Activated B cell treated with CpG ODN at 0.5 μM for 24 hours (primary cell): ENCODE results near the gene PACRG. TPM values are rescaled to one million over a fixed set of nuclear protein-coding genes. Genes with fewer than 3 reads are reported as not detected.

Experiments
- ATAC-seq: fragments of 200-7000 bp; cut with Tn5 transposase; one replicate; pipeline ENCODE4 v1.10.0; 2021; ENCODE audit warnings: low read depth, mild to moderate bottlenecking, moderate library complexity
- CTCF ChIA-PET: fragments of 350-600 bp; sonication (Branson Sonifier 250); formaldehyde crosslinking; loops from one replicate; lab custom pipeline; 2021; ENCODE audit warnings: antibody characterized with exemption; lab: Charles Lee
- POLR2A ChIA-PET: fragments of 350-600 bp; sonication (Branson Sonifier 250); formaldehyde crosslinking; loops from one replicate; lab custom pipeline; 2021; ENCODE audit warnings: antibody characterized with exemption; lab: Charles Lee
- DNase-seq: peaks from one replicate; pipeline ENCODE4 v3.0.0; 2022
- H3K27ac Mint-ChIP-seq: one replicate; pipeline ENCODE4 v1.8.0; 2020; ENCODE audit warnings: mixed read lengths
- H3K27me3 Mint-ChIP-seq: one replicate; pipeline ENCODE4 v1.8.0; 2021; ENCODE audit warnings: mixed read lengths
- H3K36me3 Mint-ChIP-seq: one replicate; pipeline ENCODE4 v1.8.0; 2021; ENCODE audit warnings: low read depth, mixed read lengths
- H3K4me1 Mint-ChIP-seq: one replicate; pipeline ENCODE4 v1.8.0; 2021; ENCODE audit warnings: mixed read lengths
- H3K4me3 Mint-ChIP-seq: one replicate; pipeline ENCODE4 v1.8.0; 2020; ENCODE audit warnings: mild to moderate bottlenecking, mixed read lengths
- H3K9me3 Mint-ChIP-seq: one replicate; pipeline ENCODE4 v1.8.0; 2020; ENCODE audit warnings: mixed read lengths
- intact Hi-C: fragments of 100-400 bp; cut with micrococcal nuclease; formaldehyde crosslinking; loops from one replicate; pipeline ENCODE4 v1.15.1; 2024
- total RNA-seq: library from RNA; stranded (reverse); gene quantifications from 2 replicates; pipeline ENCODE4 v1.2.3, GENCODE V29; 2022
- TF ChIP-seq, protein P1 (sequence below): fragments of 200-600 bp; IDR thresholded peaks from one replicate; pipeline ENCODE4 v1.8.0; 2022; ENCODE audit warnings: antibody characterized with exemption, mild to moderate bottlenecking

Gene PACRG
- total RNA-seq, 1 donor from 2014 or later: not detected

DNA sequence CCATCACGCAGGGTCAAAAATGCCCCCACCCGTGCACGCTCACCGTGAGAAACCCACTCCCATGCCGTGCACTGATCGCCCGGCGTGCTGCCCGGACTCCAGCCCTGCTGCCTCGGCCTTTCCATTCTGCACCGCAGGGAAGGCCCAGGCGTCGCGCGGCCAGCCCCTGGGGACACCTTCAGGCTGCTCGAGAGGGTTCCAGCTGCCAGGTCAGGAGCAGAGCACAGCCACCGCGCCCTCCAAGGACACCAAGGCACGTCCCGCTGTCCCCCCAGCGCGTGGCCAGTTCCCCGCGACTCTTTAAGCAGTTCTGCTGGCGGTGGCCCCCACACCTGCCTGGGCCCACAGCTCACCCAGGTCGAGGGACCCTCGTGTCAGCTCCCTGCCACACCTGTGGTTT, 372.5 kb downstream of the PACRG start:
- Mint-ChIP-seq H3K4me1 (no peaks in the 10 kb centered on the region), H3K27me3 (no peaks in the 10 kb centered on the region), H3K4me3 (no peak overlapping the region), H3K36me3 (no peaks in the 10 kb centered on the region), H3K27ac (no peak overlapping the region), H3K9me3 (peaks cover 2% of the 10 kb centered on the region)
- CTCF ChIA-PET: no interaction called here
- DNase-seq (no peak), ATAC-seq (no peak)
- intact Hi-C loops: no loop called here
- POLR2A ChIA-PET: no interaction called here
- TF ChIP-seq, protein P1, sequence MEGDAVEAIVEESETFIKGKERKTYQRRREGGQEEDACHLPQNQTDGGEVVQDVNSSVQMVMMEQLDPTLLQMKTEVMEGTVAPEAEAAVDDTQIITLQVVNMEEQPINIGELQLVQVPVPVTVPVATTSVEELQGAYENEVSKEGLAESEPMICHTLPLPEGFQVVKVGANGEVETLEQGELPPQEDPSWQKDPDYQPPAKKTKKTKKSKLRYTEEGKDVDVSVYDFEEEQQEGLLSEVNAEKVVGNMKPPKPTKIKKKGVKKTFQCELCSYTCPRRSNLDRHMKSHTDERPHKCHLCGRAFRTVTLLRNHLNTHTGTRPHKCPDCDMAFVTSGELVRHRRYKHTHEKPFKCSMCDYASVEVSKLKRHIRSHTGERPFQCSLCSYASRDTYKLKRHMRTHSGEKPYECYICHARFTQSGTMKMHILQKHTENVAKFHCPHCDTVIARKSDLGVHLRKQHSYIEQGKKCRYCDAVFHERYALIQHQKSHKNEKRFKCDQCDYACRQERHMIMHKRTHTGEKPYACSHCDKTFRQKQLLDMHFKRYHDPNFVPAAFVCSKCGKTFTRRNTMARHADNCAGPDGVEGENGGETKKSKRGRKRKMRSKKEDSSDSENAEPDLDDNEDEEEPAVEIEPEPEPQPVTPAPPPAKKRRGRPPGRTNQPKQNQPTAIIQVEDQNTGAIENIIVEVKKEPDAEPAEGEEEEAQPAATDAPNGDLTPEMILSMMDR: no peak

DNA sequence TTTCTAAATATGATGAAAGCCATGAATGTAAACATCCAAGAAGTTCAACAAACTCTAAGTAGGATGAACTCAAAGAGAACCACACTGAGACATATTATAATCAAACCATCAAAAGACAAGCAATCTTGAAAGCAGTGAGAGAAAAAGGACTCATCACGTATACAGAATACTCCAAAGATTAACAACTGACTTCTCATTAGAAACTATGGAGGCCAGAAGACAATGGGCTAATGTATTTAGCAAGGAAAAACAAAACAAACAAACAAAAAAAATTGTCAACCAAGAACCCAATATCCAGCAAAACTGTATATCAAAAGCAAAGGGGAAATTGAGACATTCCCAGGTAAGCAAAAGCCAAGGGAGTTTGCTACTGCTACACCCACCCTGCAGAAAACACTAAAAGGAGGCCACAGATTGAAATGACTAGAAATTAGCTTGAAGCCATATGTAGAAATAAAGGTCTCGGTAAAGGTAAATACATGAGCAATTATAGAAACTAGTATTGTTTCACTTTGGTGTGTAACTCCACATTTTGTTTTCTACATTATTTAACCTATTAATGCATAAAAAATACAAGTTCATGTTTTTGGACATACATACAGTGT, 385.7 kb downstream of the PACRG start:
- intact Hi-C loops: no loop called here
- no peak overlapping the region for H3K4me3 Mint-ChIP-seq

DNA sequence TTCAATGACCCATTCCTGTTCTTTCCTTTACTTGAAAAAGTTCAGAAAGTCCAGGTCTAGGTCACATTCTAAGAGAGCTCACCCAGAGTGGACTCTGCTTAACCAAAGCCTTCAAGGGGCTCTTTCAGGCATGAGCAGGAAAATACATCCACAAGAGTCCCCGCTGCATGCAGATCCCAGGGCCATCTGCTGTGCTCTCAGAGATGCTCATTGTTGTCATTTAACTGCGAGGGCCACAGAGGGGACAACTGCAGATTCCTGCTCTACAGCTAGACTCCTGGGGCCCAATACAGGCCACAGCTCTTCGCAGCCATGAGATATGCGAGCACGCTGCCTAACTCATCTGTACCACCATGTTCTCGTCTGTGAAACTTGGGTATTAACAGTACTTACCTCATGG, 391.2 kb downstream of the PACRG start:
- no peaks in the 10 kb centered on the region for H3K27me3 Mint-ChIP-seq
- intact Hi-C loops: no loop called here
- H3K4me3 Mint-ChIP-seq: no peak overlapping the region
- ChIA-PET CTCF (no interaction called here), POLR2A (no interaction called here)
- H3K9me3 Mint-ChIP-seq: peaks cover 3% of the 10 kb centered on the region
- no peak for ATAC-seq
- H3K36me3 Mint-ChIP-seq: no peaks in the 10 kb centered on the region
- no peak for DNase-seq
- no peak overlapping the region for H3K27ac Mint-ChIP-seq
- H3K4me1 Mint-ChIP-seq: no peaks in the 10 kb centered on the region
- TF ChIP-seq, protein P1: no peak

More for the DNA sequence above, 385.7 kb downstream of the PACRG start:
- POLR2A ChIA-PET: no interaction called here
- H3K36me3 Mint-ChIP-seq: no peaks in the 10 kb centered on the region
- no peak for ATAC-seq
- H3K27me3 Mint-ChIP-seq: no peaks in the 10 kb centered on the region
- no peaks in the 10 kb centered on the region for H3K4me1 Mint-ChIP-seq
- CTCF ChIA-PET: no interaction called here
- peaks cover 15% of the 10 kb centered on the region for H3K9me3 Mint-ChIP-seq
- no peak for DNase-seq
- no peak overlapping the region for H3K27ac Mint-ChIP-seq
- TF ChIP-seq, protein P1: no peak

DNA sequence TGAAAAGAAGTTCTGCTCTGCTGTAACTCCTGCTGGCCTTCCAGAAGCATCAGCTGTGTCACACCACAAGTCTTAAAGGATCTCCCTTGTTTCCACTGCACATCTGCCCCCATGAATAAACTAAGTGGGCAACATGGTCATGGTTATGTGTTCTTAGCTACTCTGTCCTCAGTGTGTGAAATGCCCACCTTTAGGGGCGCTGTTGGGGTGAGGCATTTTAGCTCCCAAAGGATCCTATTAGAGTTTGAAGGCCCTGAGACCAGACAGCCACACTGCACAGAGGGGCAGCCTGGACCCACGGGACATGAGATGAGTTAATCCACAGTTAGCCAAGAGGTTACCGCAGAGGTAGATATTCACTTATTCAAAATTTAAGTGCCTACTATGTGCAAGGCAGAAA, 392.4 kb downstream of the PACRG start:
- ATAC-seq (no peak), DNase-seq (no peak)
- intact Hi-C loops: no loop called here
- H3K4me3 Mint-ChIP-seq: no peak overlapping the region
- ChIA-PET CTCF (interaction anchor here (0.6 kb wide), 1 partner anchor 820 kb away, joined by 3 read pairs; no protein-coding TSS in a partner anchor), POLR2A (no interaction called here)
- TF ChIP-seq, protein P1: no peak
- H3K36me3 Mint-ChIP-seq: no peaks in the 10 kb centered on the region
- no peak overlapping the region for H3K27ac Mint-ChIP-seq
- H3K4me1 Mint-ChIP-seq: no peaks in the 10 kb centered on the region
- no peaks in the 10 kb centered on the region for H3K27me3 Mint-ChIP-seq
- no peaks in the 10 kb centered on the region for H3K9me3 Mint-ChIP-seq

DNA sequence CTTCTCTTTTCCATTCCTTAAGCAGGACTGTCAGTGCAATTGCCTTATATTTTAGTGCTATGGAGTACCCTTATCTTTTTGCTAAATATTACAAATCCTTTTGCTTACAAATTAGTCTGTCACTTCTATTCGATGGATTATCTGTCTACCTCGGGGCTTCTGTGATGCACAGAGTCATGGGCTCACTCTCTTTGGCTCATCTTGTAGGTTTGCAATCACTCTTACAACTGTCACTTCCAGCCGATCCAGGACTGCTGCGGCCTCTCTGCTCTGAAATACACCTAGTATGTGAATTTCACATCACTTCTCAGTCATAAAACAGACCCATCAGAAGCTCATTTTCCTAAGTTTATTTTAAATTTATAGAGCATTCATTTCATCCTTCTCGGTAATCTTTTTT, 393.5 kb downstream of the PACRG start:
- Mint-ChIP-seq H3K4me1 (no peaks in the 10 kb centered on the region), H3K36me3 (no peaks in the 10 kb centered on the region), H3K9me3 (no peaks in the 10 kb centered on the region), H3K27ac (no peak overlapping the region), H3K27me3 (no peaks in the 10 kb centered on the region), H3K4me3 (no peak overlapping the region)
- TF ChIP-seq, protein P1: no peak
- POLR2A ChIA-PET: no interaction called here
- intact Hi-C loops: no loop called here
- no peak for ATAC-seq
- no peak for DNase-seq
- CTCF ChIA-PET: interaction anchor here (0.6 kb wide), 1 partner anchor 840 kb away, joined by 3 read pairs; no protein-coding TSS in a partner anchor
